DMS79 treated with DMSO at 0.1 percent for 48 hours (cell line): ENCODE data around the gene DPY30.

Experiments used
- DNase-seq: peaks from one replicate; lab custom pipeline; 2025; lab: John Stamatoyannopoulos, UW

The DPY30 gene

GRCh38 chr2:32009516-32010256 is 29.9 kb downstream of the DPY30 start:
- no peak for DNase-seq

GRCh38 chr2:32008805-32009515 is 30.6 kb downstream of the DPY30 start:
- peak; percentile 25 for DNase-seq

- DNase-seq, result no peak
These were observed 32.5 kb downstream of the DPY30 start for GRCh38 chr2:32007121-32007391.

- DNase-seq, result no peak
These were observed 34.1 kb downstream of the DPY30 start for GRCh38 chr2:32005371-32005976.

GRCh38 chr2:32003791-32004190 is 35.8 kb downstream of the DPY30 start:
- no peak for DNase-seq

GRCh38 chr2:32002406-32002805 is 37.2 kb downstream of the DPY30 start:
- no peak for DNase-seq

GRCh38 chr2:31999438-31999837 is 40.2 kb downstream of the DPY30 start:
- DNase-seq, result no peak

- no peak for DNase-seq
These were observed 40.7 kb downstream of the DPY30 start for GRCh38 chr2:31998731-31999383.

- no peak for DNase-seq
These were observed 42.0 kb downstream of the DPY30 start for GRCh38 chr2:31997653-31998052.

GRCh38 chr2:31996571-31997150 is 42.9 kb downstream of the DPY30 start:
- no peak for DNase-seq

- no peak for DNase-seq
These were observed 46.7 kb downstream of the DPY30 start for GRCh38 chr2:31992934-31993333.

- DNase-seq, result no peak
These were observed 47.5 kb downstream of the DPY30 start for GRCh38 chr2:31992025-31992579.

GRCh38 chr2:31989946-31990345 is 49.7 kb downstream of the DPY30 start:
- DNase-seq, result no peak

- no peak for DNase-seq
These were observed 52.0 kb downstream of the DPY30 start for GRCh38 chr2:31987454-31988220.

- no peak for DNase-seq
These were observed 52.7 kb downstream of the DPY30 start for GRCh38 chr2:31986906-31987305.

GRCh38 chr2:31983762-31984467 is 55.7 kb downstream of the DPY30 start:
- no peak for DNase-seq

GRCh38 chr2:31980674-31981356 is 58.8 kb downstream of the DPY30 start:
- DNase-seq, result no peak

- no peak for DNase-seq
These were observed 59.6 kb downstream of the DPY30 start for GRCh38 chr2:31979956-31980355.

- no peak for DNase-seq
These were observed 60.6 kb downstream of the DPY30 start for GRCh38 chr2:31979018-31979417.

- DNase-seq, result no peak
These were observed 61.2 kb downstream of the DPY30 start for GRCh38 chr2:31978436-31978835.
